A549 (cell line): ENCODE results near the gene ZFYVE28. TPM values are rescaled to one million over a fixed set of nuclear protein-coding genes. Genes with fewer than 3 reads are reported as not detected.

Experiments
- ATAC-seq, 2 experiments: fragments of 200-7000 bp in 1 of 2; fragments of >200 bp in 1 of 2; cut with Nextera tagmentation in 1 of 2; cut with Tn5 transposase in 1 of 2; 3 replicates each; pipeline versions ENCODE4 v1.8.0 to v1.9.1; 2018 to 2020; ENCODE audit warnings: mild to moderate bottlenecking in 1 of 2, moderate library complexity in 1 of 2
- CTCF ChIA-PET: fragments of 300-600 bp; sonication (Branson Sonifier 250); formaldehyde crosslinking; extraction: SDS; loops from one replicate; lab custom pipeline; 2021; ENCODE audit warnings: antibody characterized with exemption, inconsistent platforms; lab: Yijun Ruan, JAX
- POLR2A ChIA-PET: fragments of 350-600 bp; formaldehyde crosslinking; extraction: SDS; loops from one replicate; lab custom pipeline; 2021; ENCODE audit warnings: antibody characterized with exemption, inconsistent platforms; lab: Yijun Ruan, JAX
- DNase-seq, 2 experiments: peaks; one replicate each; pipeline versions ENCODE4 v3.0.0 to v3.0.0-alpha.2; 2011 to 2016; ENCODE audit warnings: low read depth in 1 of 2, low spot score in 1 of 2
- FAIRE-seq: peaks from 2 replicates; lab custom pipeline; 2011; peaks lifted over from hg19 to GRCh38; lab: Jason Lieb, UNC
- H3K27ac ChIP-seq, 2 experiments: fragments of >200 bp; sonication (Bioruptor Twin); formaldehyde crosslinking; 3 replicates each; pipeline ENCODE4 v1.5.1; 2016 to 2017
- H3K4me1 ChIP-seq: fragments of >200 bp; sonication (Bioruptor Twin); formaldehyde crosslinking; 3 replicates; pipeline ENCODE4 v1.6.1; 2016
- H3K4me2 ChIP-seq: fragments of >200 bp; sonication (Bioruptor Twin); formaldehyde crosslinking; 3 replicates; pipeline ENCODE4 v1.6.1; 2016
- H3K4me3 ChIP-seq: fragments of >200 bp; sonication (Bioruptor Twin); formaldehyde crosslinking; 3 replicates; pipeline ENCODE4 v1.5.1; 2016
- H3K9me3 ChIP-seq: fragments of >200 bp; sonication (Bioruptor Twin); formaldehyde crosslinking; 3 replicates; pipeline ENCODE4 v1.6.1; 2016
- BHLHE40 ChIP-seq: IDR thresholded peaks from 2 replicates; pipeline ENCODE4 v1.6.1; 2012; ENCODE audit warnings: low read depth, low read length, inconsistent platforms
- EHMT2 ChIP-seq: fragments of 200-600 bp; sonication (generic); IDR thresholded peaks from 2 replicates; pipeline ENCODE4 v1.6.1; 2016; ENCODE audit warnings: antibody characterized with exemption, low read depth, mild to moderate bottlenecking, moderate library complexity
- HEYL ChIP-seq: fragments of 250-450 bp; sonication (Bioruptor Pico); IDR thresholded peaks from 2 replicates; pipeline ENCODE4 v1.8.0; 2021; ENCODE audit warnings: mild to moderate bottlenecking, moderate library complexity
- HOXA7 ChIP-seq: fragments of 250-450 bp; sonication (Bioruptor Pico); IDR thresholded peaks from 2 replicates; pipeline ENCODE4 v1.5.0; 2020; ENCODE audit warnings: mild to moderate bottlenecking, moderate library complexity
- JUN ChIP-seq, 2 experiments: fragments of >200 bp; sonication (Bioruptor Twin); formaldehyde crosslinking; IDR thresholded peaks; 2 replicates in 1 of 2; 3 replicates in 1 of 2; pipeline ENCODE4 v1.6.1; 2016 to 2017
- MAZ ChIP-seq: fragments of 150-350 bp; IDR thresholded peaks from 2 replicates; pipeline ENCODE4 v1.6.1; 2014; ENCODE audit warnings: antibody characterized with exemption, low read depth, low read length, borderline replicate concordance
- MYC ChIP-seq: IDR thresholded peaks from 2 replicates; pipeline ENCODE4 v1.6.1; 2012; ENCODE audit warnings: mild to moderate bottlenecking, inconsistent platforms, low read length, improper control_type of control experiment, borderline replicate concordance
- NR3C1 ChIP-seq: fragments of >200 bp; sonication (Bioruptor Twin); formaldehyde crosslinking; IDR thresholded peaks from 3 replicates; pipeline ENCODE4 v1.6.1; 2017
- PHF8 ChIP-seq: fragments of 200-600 bp; sonication (generic); IDR thresholded peaks from 2 replicates; pipeline ENCODE4 v1.6.1; 2016; ENCODE audit warnings: low read depth, mild to moderate bottlenecking, antibody characterized with exemption, moderate library complexity, borderline replicate concordance
- POLR2A ChIP-seq: IDR thresholded peaks from 2 replicates; pipeline ENCODE4 v1.6.1; 2012; ENCODE audit warnings: mild to moderate bottlenecking, low read length
- POLR2AphosphoS2 ChIP-seq: conservative IDR thresholded peaks from 2 replicates; pipeline ENCODE4 v1.6.1; 2012; ENCODE audit warnings: low read length, improper control_type of control experiment, inconsistent platforms
- RARB ChIP-seq: fragments of 250-450 bp; sonication (Bioruptor Pico); IDR thresholded peaks from 2 replicates; pipeline ENCODE4 v1.8.0; 2021; ENCODE audit warnings: mild to moderate bottlenecking, moderate library complexity
- RFX5 ChIP-seq: fragments of 450-650 bp; IDR thresholded peaks from 2 replicates; pipeline ENCODE4 v1.7.1; 2014; ENCODE audit warnings: antibody characterized with exemption, mild to moderate bottlenecking, moderate library complexity
- RNF2 ChIP-seq: fragments of 200-600 bp; sonication (generic); IDR thresholded peaks from 2 replicates; pipeline ENCODE4 v1.6.1; 2016; ENCODE audit warnings: low read depth, mild to moderate bottlenecking, antibody characterized with exemption, moderate library complexity, borderline replicate concordance
- ZFP36 ChIP-seq: fragments of 450-650 bp; IDR thresholded peaks from 2 replicates; pipeline ENCODE4 v1.6.1; 2014; ENCODE audit warnings: borderline replicate concordance; ENCODE audit not compliant: partially characterized antibody
- ZSCAN20 ChIP-seq: fragments of 250-450 bp; sonication (Bioruptor Pico); IDR thresholded peaks from 2 replicates; pipeline ENCODE4 v1.8.0; 2022; ENCODE audit warnings: mild to moderate bottlenecking, moderate library complexity
- WGBS: methylation state at CpG from one replicate; pipeline ENCODE4 v1.1.6; 2017; ENCODE audit errors: missing lambda C conversion rate; 5-methylcytosine and 5-hydroxymethylcytosine counted together
- polyA plus RNA-seq, 4 experiments: library from polyadenylated mRNA; depleted of rRNA in 3 of 4; stranded (reverse); fragments of >200 nt; fragmentation: RNase III in 1 of 4; extraction: RNeasy Plus Mini Kit Qiagen cat#74134 plus additional on column Dnase treatment in 1 of 4; gene quantifications; 2 replicates in 3 of 4; 3 replicates in 1 of 4; pipeline ENCODE4 v1.2.3, GENCODE V29; 2011 to 2017
- TF ChIP-seq, protein P1 (sequence below): IDR thresholded peaks from 2 replicates; pipeline ENCODE4 v1.6.1; 2012
- TF ChIP-seq, protein P2 (sequence below): fragments of 450-650 bp; IDR thresholded peaks from 2 replicates; pipeline ENCODE4 v1.6.1; 2014; ENCODE audit warnings: antibody characterized with exemption
- TF ChIP-seq, protein P3 (sequence below): IDR thresholded peaks from 2 replicates; pipeline ENCODE4 v1.6.1; 2012
- TF ChIP-seq, protein P4 (sequence below): fragments of >200 bp; sonication (Bioruptor Twin); formaldehyde crosslinking; IDR thresholded peaks from 3 replicates; pipeline ENCODE4 v1.6.1; 2016

Gene ZFYVE28
- polyA plus RNA-seq, 2 of the 4 experiments (the other 2 are of a cell fraction) = 2.1 to 2.3 TPM

DNA sequence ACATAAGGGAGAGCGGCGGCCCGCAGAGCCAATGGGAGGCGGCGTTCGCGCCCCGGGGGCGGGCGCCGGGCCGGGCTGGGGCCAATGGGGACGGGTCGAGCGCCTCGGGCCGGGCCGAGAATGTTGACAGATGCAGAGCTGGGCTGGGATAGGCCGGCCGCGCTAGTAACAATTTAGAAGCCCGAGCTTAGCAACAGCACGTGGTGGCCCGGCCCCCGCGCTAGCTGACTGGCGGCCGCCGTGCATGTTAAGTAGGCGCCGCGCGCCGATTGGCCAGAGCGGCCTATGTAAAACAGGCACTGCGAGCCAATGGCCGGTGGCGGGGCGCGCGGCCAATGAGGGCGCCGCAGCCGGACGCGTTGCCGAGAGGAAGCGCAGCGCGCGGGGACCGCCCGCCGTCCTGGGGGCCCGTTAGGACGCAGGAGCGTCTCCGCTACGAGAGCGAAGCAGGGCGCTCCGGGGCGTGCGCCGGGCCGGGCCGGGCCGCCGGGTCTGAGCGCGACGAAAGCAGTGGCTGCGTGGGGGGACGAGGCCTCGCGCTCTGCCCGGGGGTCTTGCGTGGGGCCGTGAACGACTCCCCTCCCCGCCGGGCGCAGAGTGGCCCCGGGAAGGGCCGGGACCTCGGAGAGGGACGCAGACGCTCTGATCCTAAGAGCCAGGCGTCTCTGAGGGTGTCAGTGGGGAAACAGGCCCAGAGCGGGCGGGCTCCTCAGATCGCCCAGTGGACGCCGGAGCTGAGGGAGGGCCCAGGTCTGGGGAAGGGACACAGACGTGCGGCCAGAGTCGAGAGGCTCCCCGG lies 156.1 kb downstream of the ZFYVE28 start:
- H3K27ac ChIP-seq = peak overlapping the region; percentile 98 to 99
- peaks cover 6% of the 10 kb centered on the region; the same call in 1 of the 3 replicates for H3K4me1 ChIP-seq
- H3K4me2 ChIP-seq = peak overlapping the region; percentile 99
- 8% methylated on average over 5 of the region's 98 CpGs for WGBS
- H3K9me3 ChIP-seq = no peaks in the 10 kb centered on the region
- peak; percentile 92 to 96 for ATAC-seq
- peak overlapping the region; percentile 81 for H3K4me3 ChIP-seq
- POLR2A ChIA-PET = interaction anchor here (0.6 to 1.5 kb wide), 11 partner anchors 9 to 273 kb away, joined by 3 to 10 read pairs (median 4); partner anchors contain the start of genes HAUS3, POLN and RNF4
- CTCF ChIA-PET = interaction anchor here (0.9 to 1.2 kb wide), 2 partner anchors 93 to 203 kb away, joined by 3 read pairs; no protein-coding TSS in a partner anchor
- DNase-seq = peak; percentile 92 to 99
- TF ChIP-seq, protein P1, sequence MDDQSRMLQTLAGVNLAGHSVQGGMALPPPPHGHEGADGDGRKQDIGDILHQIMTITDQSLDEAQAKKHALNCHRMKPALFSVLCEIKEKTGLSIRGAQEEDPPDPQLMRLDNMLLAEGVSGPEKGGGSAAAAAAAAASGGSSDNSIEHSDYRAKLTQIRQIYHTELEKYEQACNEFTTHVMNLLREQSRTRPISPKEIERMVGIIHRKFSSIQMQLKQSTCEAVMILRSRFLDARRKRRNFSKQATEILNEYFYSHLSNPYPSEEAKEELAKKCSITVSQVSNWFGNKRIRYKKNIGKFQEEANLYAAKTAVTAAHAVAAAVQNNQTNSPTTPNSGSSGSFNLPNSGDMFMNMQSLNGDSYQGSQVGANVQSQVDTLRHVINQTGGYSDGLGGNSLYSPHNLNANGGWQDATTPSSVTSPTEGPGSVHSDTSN = peak; percentile 94
- TF ChIP-seq, protein P2, sequence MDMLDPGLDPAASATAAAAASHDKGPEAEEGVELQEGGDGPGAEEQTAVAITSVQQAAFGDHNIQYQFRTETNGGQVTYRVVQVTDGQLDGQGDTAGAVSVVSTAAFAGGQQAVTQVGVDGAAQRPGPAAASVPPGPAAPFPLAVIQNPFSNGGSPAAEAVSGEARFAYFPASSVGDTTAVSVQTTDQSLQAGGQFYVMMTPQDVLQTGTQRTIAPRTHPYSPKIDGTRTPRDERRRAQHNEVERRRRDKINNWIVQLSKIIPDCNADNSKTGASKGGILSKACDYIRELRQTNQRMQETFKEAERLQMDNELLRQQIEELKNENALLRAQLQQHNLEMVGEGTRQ = peak; percentile 72
- TF ChIP-seq HOXA7 = no peak
- TF ChIP-seq ZSCAN20 = no peak
- TF ChIP-seq EHMT2 = no peak
- TF ChIP-seq HEYL = no peak
- TF ChIP-seq JUN (IDR thresholded peaks at IDR 0.05) = peak in 1 of 2 experiments; percentile 62; a peak in 1 of 5 replicates
- TF ChIP-seq MYC = no peak
- no peak for TF ChIP-seq BHLHE40
- TF ChIP-seq, protein P3, sequence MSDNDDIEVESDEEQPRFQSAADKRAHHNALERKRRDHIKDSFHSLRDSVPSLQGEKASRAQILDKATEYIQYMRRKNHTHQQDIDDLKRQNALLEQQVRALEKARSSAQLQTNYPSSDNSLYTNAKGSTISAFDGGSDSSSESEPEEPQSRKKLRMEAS = peak; percentile 73; the same call in 1 of the 2 replicates
- TF ChIP-seq MAZ = no peak
- TF ChIP-seq RARB (CRISPR knock-in tag) = no peak
- no peak for TF ChIP-seq RNF2
- TF ChIP-seq, protein P4, sequence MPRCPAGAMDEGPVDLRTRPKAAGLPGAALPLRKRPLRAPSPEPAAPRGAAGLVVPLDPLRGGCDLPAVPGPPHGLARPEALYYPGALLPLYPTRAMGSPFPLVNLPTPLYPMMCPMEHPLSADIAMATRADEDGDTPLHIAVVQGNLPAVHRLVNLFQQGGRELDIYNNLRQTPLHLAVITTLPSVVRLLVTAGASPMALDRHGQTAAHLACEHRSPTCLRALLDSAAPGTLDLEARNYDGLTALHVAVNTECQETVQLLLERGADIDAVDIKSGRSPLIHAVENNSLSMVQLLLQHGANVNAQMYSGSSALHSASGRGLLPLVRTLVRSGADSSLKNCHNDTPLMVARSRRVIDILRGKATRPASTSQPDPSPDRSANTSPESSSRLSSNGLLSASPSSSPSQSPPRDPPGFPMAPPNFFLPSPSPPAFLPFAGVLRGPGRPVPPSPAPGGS = peak; percentile 58; the same call in 1 of the 3 replicates
- TF ChIP-seq POLR2AphosphoS2 = no peak
- peak; percentile 97 for TF ChIP-seq RFX5
- peak; percentile 79; the same call in 1 of the 2 replicates for TF ChIP-seq PHF8
- TF ChIP-seq POLR2A = peak; percentile 88
- TF ChIP-seq NR3C1 = no peak
- FAIRE-seq = no peak

DNA sequence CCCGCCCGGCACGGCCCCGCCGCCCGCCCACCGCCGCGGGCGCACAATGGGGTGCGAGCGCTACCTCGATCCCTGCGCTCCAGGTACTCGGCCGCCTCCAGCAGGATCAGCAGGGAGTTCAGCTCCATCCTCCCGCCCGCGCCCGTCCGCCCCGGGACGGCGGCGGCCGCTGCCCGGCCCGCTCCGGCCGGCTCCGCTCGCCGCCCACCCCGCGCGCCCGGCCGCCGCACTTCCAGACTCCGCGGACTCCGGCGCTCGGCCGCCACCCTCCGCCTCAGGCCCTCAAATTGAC lies 156.6 kb downstream of the ZFYVE28 start, which contains the start of gene MXD4:
Gene MXD4 (minus strand): TSS at position 257 of the 292 bp plus-strand sequence. CDS start 129 bp downstream, at position 128.
- no peak for FAIRE-seq
- TF ChIP-seq ZFP36 (no peak), PHF8 (peak; percentile 29; the same call in 1 of the 2 replicates), POLR2A (peak; percentile 35)
- Histone ChIP-seq H3K4me1 (peaks cover 6% of the 10 kb centered on the region; the same call in 1 of the 3 replicates), H3K9me3 (no peaks in the 10 kb centered on the region), H3K4me2 (peak within 1 kb of the TSS; percentile 99), H3K4me3 (peak within 1 kb of the TSS; percentile 81), H3K27ac (peak within 1 kb of the TSS; percentile 98 to 99)
- POLR2A ChIA-PET = interaction anchor here (0.7 to 1.5 kb wide), 10 partner anchors 9 to 274 kb away, joined by 3 to 10 read pairs (median 4); partner anchors contain the start of genes HAUS3, POLN and RNF4
- CTCF ChIA-PET = interaction anchor here (0.9 kb wide), 1 partner anchor 204 kb away, joined by 3 read pairs; no protein-coding TSS in a partner anchor
- no CpG with 5 or more reads among the region's 46 CpGs for WGBS
- DNase-seq = no peak
- no peak; a peak in 2 of 6 replicates for ATAC-seq
